Right lobe of liver (tissue), 4 donors: Measurements from ENCODE around the gene CHN1.

Source experiments
- CTCF ChIP-seq, 4 donors: fragments of 200-600 bp in 3 of 4; fragments of 450-650 bp in 1 of 4; IDR thresholded peaks; one replicate each; pipeline versions ENCODE4 v1.5.1 to v1.8.0; 2016 to 2022; ENCODE audit warnings: antibody characterized with exemption in 4 of 4, mild to moderate bottlenecking in 2 of 4
- POLR2A ChIP-seq: fragments of 450-650 bp; IDR thresholded peaks from one replicate; pipeline ENCODE4 v1.6.1; 2017; ENCODE audit warnings: antibody characterized with exemption, mild to moderate bottlenecking
- donor health status: DM: no; HTN: no; CAD: no.
- donor health status: DM: no; HTN: no; CAD: no.
- donor health status: DM: no; HTN: yes; CAD: no.

- TF ChIP-seq CTCF (IDR thresholded peaks at IDR 0.05) (no peak), POLR2A (no peak)
Measured at GRCh38 chr2:175017618-175018414, 12.6 kb upstream of the CHN1 start.
